HCT116 (cell line): ENCODE results near the gene GCNT2. TPM values are rescaled to one million over a fixed set of nuclear protein-coding genes. Genes with fewer than 3 reads are reported as not detected.

ENCODE experiments used
- ATAC-seq: fragments of 200-7000 bp; cut with Tn5 transposase; 2 replicates; pipeline ENCODE4 v1.9.1; 2020; ENCODE audit warnings: mild to moderate bottlenecking, moderate library complexity
- BruUV-seq: library from RNA; stranded (reverse); fragments of 400-500 nt; replicated peaks from 2 replicates; lab custom pipeline; 2021; lab: Mats Ljungman, UMichigan
- CTCF ChIA-PET: fragments of 300-600 bp; sonication (Branson Sonifier 250); formaldehyde crosslinking; loops from one replicate; lab custom pipeline; 2021; ENCODE audit warnings: antibody characterized with exemption; lab: Charles Lee
- POLR2A ChIA-PET: fragments of 300-600, 350-600 bp; sonication (Branson Sonifier 250); formaldehyde crosslinking; loops from one replicate; lab custom pipeline; 2021; ENCODE audit warnings: antibody characterized with exemption; lab: Charles Lee
- RAD21 ChIA-PET, 2 experiments: fragments of 300-600 bp; sonication (Branson Sonifier 250); formaldehyde crosslinking; loops; one replicate each; lab custom pipeline; 2023; ENCODE audit warnings: low total read pairs in 2 of 2; ENCODE audit not compliant: uncharacterized antibody in 2 of 2, unreplicated experiment in 2 of 2, low non-redundant PET in 1 of 2; lab: Charles Lee
- DNase-seq: peaks from one replicate; pipeline ENCODE4 v3.0.0-alpha.2; 2010; ENCODE audit warnings: low read depth, low spot score
- H2AFZ ChIP-seq: fragments of 200-600 bp; shearing (Covaris generic), sonication (generic); 2 replicates; pipeline ENCODE4 v1.6.1; 2017; ENCODE audit warnings: low read depth, mixed run types, mixed read lengths, antibody characterized with exemption, low read length; ENCODE audit not compliant: poor library complexity, severe bottlenecking
- H3K27ac ChIP-seq: 2 replicates; pipeline ENCODE4 v1.5.1; 2012; ENCODE audit warnings: low read depth, low read length
- H3K27me3 ChIP-seq: fragments of 200-600 bp; sonication (generic); 2 replicates; pipeline ENCODE4 v1.6.1; 2016; ENCODE audit warnings: mixed run types, low read length, mixed read lengths; ENCODE audit not compliant: insufficient read depth
- H3K36me3 ChIP-seq, 2 experiments: fragments of 200-500 bp in 1 of 2; fragments of 200-600 bp in 1 of 2; sonication (Bioruptor generic) in 1 of 2; sonication (generic) in 1 of 2; 2 replicates each; pipeline versions ENCODE4 v1.5.1 to v1.6.1; 2014 to 2016; ENCODE audit warnings: low read length in 2 of 2, inconsistent platforms in 1 of 2, mixed read lengths in 1 of 2, mixed run types in 1 of 2; ENCODE audit not compliant: insufficient read depth in 2 of 2, control insufficient read depth in 1 of 2
- H3K4me1 ChIP-seq, 2 experiments: fragments of 200-600 bp in 1 of 2; sonication (generic) in 1 of 2; 2 replicates each; pipeline versions ENCODE4 v1.5.1 to v1.6.1; 2012 to 2017; ENCODE audit warnings: low read length in 2 of 2, inconsistent platforms in 1 of 2, mild to moderate bottlenecking in 1 of 2, mixed read lengths in 1 of 2, mixed run types in 1 of 2, moderate library complexity in 1 of 2; ENCODE audit not compliant: insufficient read depth in 2 of 2, control insufficient read depth in 1 of 2
- H3K4me2 ChIP-seq: fragments of 200-600 bp; sonication (generic); 2 replicates; pipeline ENCODE4 v1.6.1; 2017; ENCODE audit warnings: mixed run types, low read length, mixed read lengths
- H3K4me3 ChIP-seq, 2 experiments: fragments of 200-600 bp in 1 of 2; sonication (generic) in 1 of 2; replicated peaks in 1 of 2; 2 replicates each; pipeline ENCODE4 v1.5.1; 2011 to 2016; ENCODE audit warnings: low read length in 2 of 2, control low read depth in 1 of 2, low read depth in 1 of 2, mild to moderate bottlenecking in 1 of 2, mixed read lengths in 1 of 2, mixed run types in 1 of 2
- H3K79me2 ChIP-seq: fragments of 200-600 bp; sonication (generic); 2 replicates; pipeline ENCODE4 v1.6.1; 2017; ENCODE audit warnings: mild to moderate bottlenecking, mixed run types, low read length, moderate library complexity, mixed read lengths; ENCODE audit not compliant: insufficient read depth
- H3K9ac ChIP-seq: fragments of 200-600 bp; sonication (generic); 2 replicates; pipeline ENCODE4 v1.6.1; 2016; ENCODE audit warnings: low read length, mixed read lengths
- H3K9me2 ChIP-seq: fragments of 200-600 bp; sonication (generic), shearing (Covaris generic); 2 replicates; pipeline ENCODE4 v1.6.1; 2017; ENCODE audit warnings: mixed run types, mild to moderate bottlenecking, moderate library complexity; ENCODE audit not compliant: insufficient read depth
- H3K9me3 ChIP-seq, 2 experiments: fragments of 200-500 bp in 1 of 2; fragments of 200-600 bp in 1 of 2; sonication (Bioruptor generic) in 1 of 2; sonication (generic) in 1 of 2; 2 replicates each; pipeline ENCODE4 v1.6.1; 2014 to 2017; ENCODE audit warnings: low read length in 2 of 2, mixed read lengths in 2 of 2, inconsistent platforms in 1 of 2, low read depth in 1 of 2, mild to moderate bottlenecking in 1 of 2, mixed run types in 1 of 2, moderate library complexity in 1 of 2; ENCODE audit not compliant: control insufficient read depth in 1 of 2, insufficient read depth in 1 of 2
- H4K20me1 ChIP-seq: fragments of 200-600 bp; sonication (generic), shearing (Covaris generic); 2 replicates; pipeline ENCODE4 v1.6.1; 2017; ENCODE audit warnings: mixed run types, mild to moderate bottlenecking, moderate library complexity; ENCODE audit not compliant: insufficient read depth
- ATF3 ChIP-seq: IDR thresholded peaks from 2 replicates; pipeline ENCODE4 v1.6.1; 2012
- CEBPB ChIP-seq: IDR thresholded peaks from 2 replicates; pipeline ENCODE4 v1.6.1; 2012; ENCODE audit warnings: low read depth
- EGR1 ChIP-seq: IDR thresholded peaks from 2 replicates; pipeline ENCODE4 v1.6.1; 2012; ENCODE audit warnings: low read depth
- ELF1 ChIP-seq: IDR thresholded peaks from 2 replicates; pipeline ENCODE4 v1.6.1; 2012; ENCODE audit warnings: low read depth, borderline replicate concordance
- EZH2 ChIP-seq: fragments of 200-600 bp; sonication (generic); IDR thresholded peaks from 2 replicates; pipeline ENCODE4 v1.6.1; 2017; ENCODE audit warnings: antibody characterized with exemption, mixed run types
- EZH2phosphoT487 ChIP-seq: fragments of 200-600 bp; IDR thresholded peaks from 2 replicates; pipeline ENCODE4 v1.6.1; 2018; ENCODE audit warnings: antibody characterized with exemption, borderline replicate concordance
- FOSL1 ChIP-seq: IDR thresholded peaks from 2 replicates; pipeline ENCODE4 v1.6.1; 2012; ENCODE audit warnings: low read depth
- JUND ChIP-seq: IDR thresholded peaks from 2 replicates; pipeline ENCODE4 v1.6.1; 2012
- POLR2A ChIP-seq: IDR thresholded peaks from 2 replicates; pipeline ENCODE4 v1.7.0; 2011; ENCODE audit warnings: borderline replicate concordance; ENCODE audit not compliant: insufficient read depth, insufficient read length; ENCODE audit errors: extremely low read depth
- POLR2AphosphoS5 ChIP-seq: IDR thresholded peaks from 2 replicates; pipeline ENCODE4 v1.6.1; 2011; ENCODE audit warnings: mild to moderate bottlenecking, low read depth, low read length, moderate library complexity
- YY1 ChIP-seq: IDR thresholded peaks from 2 replicates; pipeline ENCODE4 v1.6.1; 2011; ENCODE audit warnings: low read length, low read depth, moderate library complexity, mild to moderate bottlenecking; ENCODE audit not compliant: insufficient replicate concordance; ENCODE audit errors: extremely low read depth
- ZNF274 ChIP-seq: fragments of 200-500 bp; sonication (Bioruptor generic); IDR thresholded peaks from 2 replicates; pipeline ENCODE4 v1.6.1; 2014; ENCODE audit warnings: mild to moderate bottlenecking, low read depth, low read length, inconsistent platforms
- intact Hi-C: fragments of 100-400 bp; cut with micrococcal nuclease; formaldehyde crosslinking; loops from 2 replicates; pipeline ENCODE4 v1.10.0; 2022
- total RNA-seq: library from RNA; stranded (reverse); gene quantifications from one replicate; pipeline ENCODE4 v1.2.1, GENCODE V29; 2021; ENCODE audit not compliant: unreplicated experiment
- TF ChIP-seq, protein P1 (sequence below): IDR thresholded peaks from 2 replicates; pipeline ENCODE4 v1.6.1; 2011; ENCODE audit warnings: mild to moderate bottlenecking, low read length, moderate library complexity; ENCODE audit not compliant: insufficient replicate concordance; ENCODE audit errors: extremely low read depth
- TF ChIP-seq, protein P2 (sequence below), 3 experiments: fragments of 200-600 bp in 1 of 3; sonication (generic) in 1 of 3; IDR thresholded peaks in 2 of 3; conservative IDR thresholded peaks in 1 of 3; 2 replicates each; pipeline ENCODE4 v1.5.1; 2012 to 2017; ENCODE audit warnings: low read depth in 2 of 3, low read length in 2 of 3, antibody characterized with exemption in 1 of 3, borderline replicate concordance in 1 of 3, control low read depth in 1 of 3, mild to moderate bottlenecking in 1 of 3, mixed read lengths in 1 of 3, mixed run types in 1 of 3, moderate library complexity in 1 of 3; ENCODE audit not compliant: insufficient read depth in 1 of 3

GCNT2 gene
- total RNA-seq, 1 experiment from 2014 or later, result 0.74 TPM

DNA sequence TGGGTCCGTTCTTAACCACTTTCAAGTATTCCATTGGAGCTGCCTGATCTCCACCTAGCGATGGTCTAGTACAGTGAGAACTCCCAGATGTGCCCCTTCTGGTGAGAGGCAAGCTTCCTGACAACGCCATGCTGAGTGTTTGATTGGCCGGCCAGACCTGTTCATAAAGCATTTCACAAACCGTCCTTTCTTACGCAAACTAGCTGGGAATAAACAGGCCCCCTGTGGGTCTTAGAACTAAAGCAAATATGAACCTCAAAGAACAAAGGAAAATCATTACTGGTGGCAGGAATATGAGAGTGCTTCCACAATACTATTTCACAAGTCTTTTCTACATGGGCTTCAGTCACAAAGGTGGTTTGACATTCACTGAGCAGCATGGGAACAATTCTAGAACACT lies 15.6 kb upstream of the GCNT2 start:
- Histone ChIP-seq H3K9ac (no peak overlapping the region), H3K27me3 (no peaks in the 10 kb centered on the region), H3K9me3 (no peaks in the 10 kb centered on the region), H3K79me2 (no peaks in the 10 kb centered on the region), H2AFZ (no peak overlapping the region), H3K4me1 (no peaks in the 10 kb centered on the region), H3K4me3 (no peak overlapping the region), H3K27ac (no peak overlapping the region), H3K4me2 (no peak overlapping the region), H3K36me3 (no peaks in the 10 kb centered on the region), H3K9me2 (no peaks in the 10 kb centered on the region), H4K20me1 (no peaks in the 10 kb centered on the region)
- ChIA-PET CTCF (interaction anchor here (1.4 kb wide), 1 partner anchor 254 kb away, joined by 3 read pairs; no protein-coding TSS in a partner anchor), RAD21 (no interaction called here), POLR2A (no interaction called here)
- no peak for ATAC-seq
- no peak for DNase-seq
- TF ChIP-seq, protein P1, sequence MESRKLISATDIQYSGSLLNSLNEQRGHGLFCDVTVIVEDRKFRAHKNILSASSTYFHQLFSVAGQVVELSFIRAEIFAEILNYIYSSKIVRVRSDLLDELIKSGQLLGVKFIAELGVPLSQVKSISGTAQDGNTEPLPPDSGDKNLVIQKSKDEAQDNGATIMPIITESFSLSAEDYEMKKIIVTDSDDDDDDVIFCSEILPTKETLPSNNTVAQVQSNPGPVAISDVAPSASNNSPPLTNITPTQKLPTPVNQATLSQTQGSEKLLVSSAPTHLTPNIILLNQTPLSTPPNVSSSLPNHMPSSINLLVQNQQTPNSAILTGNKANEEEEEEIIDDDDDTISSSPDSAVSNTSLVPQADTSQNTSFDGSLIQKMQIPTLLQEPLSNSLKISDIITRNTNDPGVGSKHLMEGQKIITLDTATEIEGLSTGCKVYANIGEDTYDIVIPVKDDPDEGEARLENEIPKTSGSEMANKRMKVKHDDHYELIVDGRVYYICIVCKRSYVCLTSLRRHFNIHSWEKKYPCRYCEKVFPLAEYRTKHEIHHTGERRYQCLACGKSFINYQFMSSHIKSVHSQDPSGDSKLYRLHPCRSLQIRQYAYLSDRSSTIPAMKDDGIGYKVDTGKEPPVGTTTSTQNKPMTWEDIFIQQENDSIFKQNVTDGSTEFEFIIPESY, result no peak
- no peak for TF ChIP-seq ZNF274
- no peak for TF ChIP-seq ELF1
- TF ChIP-seq ATF3, result no peak
- TF ChIP-seq YY1, result no peak
- TF ChIP-seq POLR2AphosphoS5, result no peak
- no peak for TF ChIP-seq JUND
- no peak for TF ChIP-seq EGR1
- TF ChIP-seq POLR2A, result no peak
- no peak for TF ChIP-seq CEBPB
- no peak for TF ChIP-seq EZH2phosphoT487
- TF ChIP-seq EZH2, result no peak
- TF ChIP-seq, protein P2, sequence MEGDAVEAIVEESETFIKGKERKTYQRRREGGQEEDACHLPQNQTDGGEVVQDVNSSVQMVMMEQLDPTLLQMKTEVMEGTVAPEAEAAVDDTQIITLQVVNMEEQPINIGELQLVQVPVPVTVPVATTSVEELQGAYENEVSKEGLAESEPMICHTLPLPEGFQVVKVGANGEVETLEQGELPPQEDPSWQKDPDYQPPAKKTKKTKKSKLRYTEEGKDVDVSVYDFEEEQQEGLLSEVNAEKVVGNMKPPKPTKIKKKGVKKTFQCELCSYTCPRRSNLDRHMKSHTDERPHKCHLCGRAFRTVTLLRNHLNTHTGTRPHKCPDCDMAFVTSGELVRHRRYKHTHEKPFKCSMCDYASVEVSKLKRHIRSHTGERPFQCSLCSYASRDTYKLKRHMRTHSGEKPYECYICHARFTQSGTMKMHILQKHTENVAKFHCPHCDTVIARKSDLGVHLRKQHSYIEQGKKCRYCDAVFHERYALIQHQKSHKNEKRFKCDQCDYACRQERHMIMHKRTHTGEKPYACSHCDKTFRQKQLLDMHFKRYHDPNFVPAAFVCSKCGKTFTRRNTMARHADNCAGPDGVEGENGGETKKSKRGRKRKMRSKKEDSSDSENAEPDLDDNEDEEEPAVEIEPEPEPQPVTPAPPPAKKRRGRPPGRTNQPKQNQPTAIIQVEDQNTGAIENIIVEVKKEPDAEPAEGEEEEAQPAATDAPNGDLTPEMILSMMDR (IDR thresholded peaks at IDR 0.05 in 2 of 3, conservative IDR thresholded peaks at IDR 0.05 in 1 of 3; ENCODE audit: borderline replicate concordance in 1 of 3, insufficient read depth in 1 of 3, low read depth in 2 of 3, low read length in 2 of 3), result no peak
- no peak for TF ChIP-seq FOSL1
- intact Hi-C loops, result no loop called here
- BruUV-seq, result no TSS peak
